Measurements from ENCODE around the gene ZFHX3.
"Not testable (repeated sequence)": the region's sequence is repeated elsewhere in the genome, so short reads cannot be mapped to it uniquely, and the experiment has no call there.

DNA sequence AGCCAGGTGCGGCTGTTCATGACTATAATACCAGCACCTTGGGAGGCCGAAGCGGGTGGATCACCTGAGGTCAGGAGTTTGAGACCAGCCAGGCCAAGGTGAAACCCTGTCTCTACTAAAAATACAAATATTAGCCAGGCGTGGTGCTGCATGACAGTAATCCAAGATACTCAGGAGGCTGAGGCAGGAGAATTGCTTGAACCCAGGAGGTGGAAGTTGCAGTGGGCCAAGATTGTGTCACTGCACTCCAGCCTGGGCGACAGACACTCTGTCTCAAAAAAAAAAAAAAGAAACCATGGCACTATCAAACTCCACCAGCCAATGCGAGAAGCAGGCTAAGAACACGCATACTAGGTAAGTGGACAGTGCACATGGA lies 58.7 kb downstream of the ZFHX3 start:
- TF ChIP-seq, protein P1, sequence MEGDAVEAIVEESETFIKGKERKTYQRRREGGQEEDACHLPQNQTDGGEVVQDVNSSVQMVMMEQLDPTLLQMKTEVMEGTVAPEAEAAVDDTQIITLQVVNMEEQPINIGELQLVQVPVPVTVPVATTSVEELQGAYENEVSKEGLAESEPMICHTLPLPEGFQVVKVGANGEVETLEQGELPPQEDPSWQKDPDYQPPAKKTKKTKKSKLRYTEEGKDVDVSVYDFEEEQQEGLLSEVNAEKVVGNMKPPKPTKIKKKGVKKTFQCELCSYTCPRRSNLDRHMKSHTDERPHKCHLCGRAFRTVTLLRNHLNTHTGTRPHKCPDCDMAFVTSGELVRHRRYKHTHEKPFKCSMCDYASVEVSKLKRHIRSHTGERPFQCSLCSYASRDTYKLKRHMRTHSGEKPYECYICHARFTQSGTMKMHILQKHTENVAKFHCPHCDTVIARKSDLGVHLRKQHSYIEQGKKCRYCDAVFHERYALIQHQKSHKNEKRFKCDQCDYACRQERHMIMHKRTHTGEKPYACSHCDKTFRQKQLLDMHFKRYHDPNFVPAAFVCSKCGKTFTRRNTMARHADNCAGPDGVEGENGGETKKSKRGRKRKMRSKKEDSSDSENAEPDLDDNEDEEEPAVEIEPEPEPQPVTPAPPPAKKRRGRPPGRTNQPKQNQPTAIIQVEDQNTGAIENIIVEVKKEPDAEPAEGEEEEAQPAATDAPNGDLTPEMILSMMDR (IDR thresholded peaks at IDR 0.05), result not testable (repeated sequence)
- not testable (repeated sequence) for TF ChIP-seq POLR2A (IDR thresholded peaks at IDR 0.05)

Measured in right lobe of liver (tissue), 4 donors.